Left ventricle myocardium inferior (tissue), 1 donor: Measurements from ENCODE around the gene MINDY1. TPM values are rescaled to one million over a fixed set of nuclear protein-coding genes. Genes with fewer than 3 reads are reported as not detected.

ENCODE experiments used
- DNase-seq: peaks from one replicate; pipeline ENCODE4 v3.0.0-alpha.2; 2020
- H3K27ac ChIP-seq: fragments of 200-600 bp; replicated peaks from 2 replicates; pipeline ENCODE4 v1.8.0; 2021
- H3K27me3 ChIP-seq: fragments of 200-600 bp; 2 replicates; pipeline ENCODE4 v1.8.0; 2021; ENCODE audit warnings: low read depth
- H3K36me3 ChIP-seq: fragments of 200-600 bp; 2 replicates; pipeline ENCODE4 v1.8.0; 2021
- H3K4me1 ChIP-seq: fragments of 200-600 bp; 2 replicates; pipeline ENCODE4 v1.8.0; 2021
- H3K4me3 ChIP-seq: fragments of 200-600 bp; 2 replicates; pipeline ENCODE4 v1.8.0; 2021; ENCODE audit warnings: mild to moderate bottlenecking, moderate library complexity
- H3K9me3 ChIP-seq: fragments of 200-600 bp; replicated peaks from 2 replicates; pipeline ENCODE4 v1.8.0; 2021
- intact Hi-C: fragments of 100-400 bp; cut with micrococcal nuclease; formaldehyde crosslinking; loops from one replicate; pipeline ENCODE4 v1.11.0; 2022
- long read RNA-seq: library from polyadenylated mRNA; unstranded; transcript quantifications from one replicate; pipeline ENCODE4 v2.0.0, GENCODE V29; 2021
- total RNA-seq: library from RNA; stranded (reverse); fragmentation: NEBNext Ultra II Directional; extraction: Animal tissue kit (Norgen Biotek cat#: 25700); gene quantifications from one replicate; pipeline ENCODE4 v1.2.1, GENCODE V29; 2021
- TF ChIP-seq, protein P1 (sequence below): fragments of 200-600 bp; IDR thresholded peaks from 2 replicates; pipeline ENCODE4 v1.8.0; 2021; ENCODE audit warnings: antibody characterized with exemption, mild to moderate bottlenecking, borderline replicate concordance
- donor health status: DM: no; HTN: yes; CAD: no; lungs with severe emphysema.

MINDY1 gene
- 44.3 TPM for total RNA-seq
- long read RNA-seq, partial matches to known transcripts, result 34 of 52 reads
- long read RNA-seq, other reads (novel, unspliced or antisense), result 17 of 52 reads

- peak; percentile 49 for DNase-seq
- no peaks in the 10 kb centered on the region for H3K9me3 ChIP-seq
- peaks cover 93% of the 10 kb centered on the region for H3K4me1 ChIP-seq
- peaks cover 12% of the 10 kb centered on the region for H3K36me3 ChIP-seq
- no peaks in the 10 kb centered on the region for H3K27me3 ChIP-seq
- peak within 1 kb of the TSS; percentile 94 for H3K27ac ChIP-seq
- TF ChIP-seq, protein P1, sequence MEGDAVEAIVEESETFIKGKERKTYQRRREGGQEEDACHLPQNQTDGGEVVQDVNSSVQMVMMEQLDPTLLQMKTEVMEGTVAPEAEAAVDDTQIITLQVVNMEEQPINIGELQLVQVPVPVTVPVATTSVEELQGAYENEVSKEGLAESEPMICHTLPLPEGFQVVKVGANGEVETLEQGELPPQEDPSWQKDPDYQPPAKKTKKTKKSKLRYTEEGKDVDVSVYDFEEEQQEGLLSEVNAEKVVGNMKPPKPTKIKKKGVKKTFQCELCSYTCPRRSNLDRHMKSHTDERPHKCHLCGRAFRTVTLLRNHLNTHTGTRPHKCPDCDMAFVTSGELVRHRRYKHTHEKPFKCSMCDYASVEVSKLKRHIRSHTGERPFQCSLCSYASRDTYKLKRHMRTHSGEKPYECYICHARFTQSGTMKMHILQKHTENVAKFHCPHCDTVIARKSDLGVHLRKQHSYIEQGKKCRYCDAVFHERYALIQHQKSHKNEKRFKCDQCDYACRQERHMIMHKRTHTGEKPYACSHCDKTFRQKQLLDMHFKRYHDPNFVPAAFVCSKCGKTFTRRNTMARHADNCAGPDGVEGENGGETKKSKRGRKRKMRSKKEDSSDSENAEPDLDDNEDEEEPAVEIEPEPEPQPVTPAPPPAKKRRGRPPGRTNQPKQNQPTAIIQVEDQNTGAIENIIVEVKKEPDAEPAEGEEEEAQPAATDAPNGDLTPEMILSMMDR, result peak; percentile 62
- peak within 1 kb of the TSS; percentile 79 for H3K4me3 ChIP-seq
- intact Hi-C loops, result loop anchor here (10.0 kb wide), 1 partner anchor 58 kb away; the partner anchor contains the start of gene MLLT11
These were observed at the start of gene MINDY1 for GRCh38 chr1:151006327-151007052. TSS of gene MINDY1 (minus strand) at chr1:151006902. CDS start at chr1:151002617, 4,285 bp downstream.

- H3K27ac ChIP-seq, result peak overlapping the region; percentile 96
- DNase-seq, result no peak
- H3K4me1 ChIP-seq, result peaks cover 67% of the 10 kb centered on the region
- H3K36me3 ChIP-seq, result peaks cover 49% of the 10 kb centered on the region
- no peaks in the 10 kb centered on the region for H3K9me3 ChIP-seq
- intact Hi-C loops, result no loop called here
- H3K27me3 ChIP-seq, result no peaks in the 10 kb centered on the region
- TF ChIP-seq, protein P1, result no peak
- peak overlapping the region; percentile 92 for H3K4me3 ChIP-seq
These were observed 49.4 kb upstream of the MINDY1 start for GRCh38 chr1:151056149-151056548.

DNA sequence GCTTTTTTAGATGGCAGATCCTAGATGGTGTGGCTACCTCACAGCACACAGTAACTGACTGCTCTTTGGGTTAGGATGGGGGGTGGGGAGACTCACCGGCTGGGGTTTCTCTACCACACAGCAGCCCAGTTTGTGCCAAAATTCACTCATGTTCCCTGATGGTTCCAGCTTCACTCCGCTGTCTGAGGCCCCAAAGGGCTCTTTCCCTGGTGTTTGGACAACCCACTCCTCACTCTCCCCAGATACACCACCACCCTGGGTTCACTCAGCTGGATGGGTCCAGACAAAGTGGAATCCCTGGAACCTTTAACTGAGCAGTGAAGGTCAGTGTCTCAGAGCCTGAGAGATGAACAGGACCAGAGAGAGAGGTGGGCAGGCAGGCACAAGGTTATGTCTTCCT is 48.9 kb upstream of the MINDY1 start:
- TF ChIP-seq, protein P1, result no peak
- Histone ChIP-seq H3K36me3 (peaks cover 49% of the 10 kb centered on the region), H3K4me1 (peaks cover 70% of the 10 kb centered on the region), H3K27me3 (no peaks in the 10 kb centered on the region), H3K27ac (peak overlapping the region; percentile 96), H3K9me3 (no peaks in the 10 kb centered on the region), H3K4me3 (no peak overlapping the region)
- intact Hi-C loops, result no loop called here
- no peak for DNase-seq

GRCh38 chr1:151054971-151055547 is 48.4 kb upstream of the MINDY1 start:
- intact Hi-C loops, result no loop called here
- Histone ChIP-seq H3K4me1 (peaks cover 70% of the 10 kb centered on the region), H3K9me3 (no peaks in the 10 kb centered on the region), H3K36me3 (peaks cover 49% of the 10 kb centered on the region), H3K27me3 (no peaks in the 10 kb centered on the region), H3K27ac (peak overlapping the region; percentile 96), H3K4me3 (no peak overlapping the region)
- TF ChIP-seq, protein P1, result no peak
- no peak for DNase-seq

DNA sequence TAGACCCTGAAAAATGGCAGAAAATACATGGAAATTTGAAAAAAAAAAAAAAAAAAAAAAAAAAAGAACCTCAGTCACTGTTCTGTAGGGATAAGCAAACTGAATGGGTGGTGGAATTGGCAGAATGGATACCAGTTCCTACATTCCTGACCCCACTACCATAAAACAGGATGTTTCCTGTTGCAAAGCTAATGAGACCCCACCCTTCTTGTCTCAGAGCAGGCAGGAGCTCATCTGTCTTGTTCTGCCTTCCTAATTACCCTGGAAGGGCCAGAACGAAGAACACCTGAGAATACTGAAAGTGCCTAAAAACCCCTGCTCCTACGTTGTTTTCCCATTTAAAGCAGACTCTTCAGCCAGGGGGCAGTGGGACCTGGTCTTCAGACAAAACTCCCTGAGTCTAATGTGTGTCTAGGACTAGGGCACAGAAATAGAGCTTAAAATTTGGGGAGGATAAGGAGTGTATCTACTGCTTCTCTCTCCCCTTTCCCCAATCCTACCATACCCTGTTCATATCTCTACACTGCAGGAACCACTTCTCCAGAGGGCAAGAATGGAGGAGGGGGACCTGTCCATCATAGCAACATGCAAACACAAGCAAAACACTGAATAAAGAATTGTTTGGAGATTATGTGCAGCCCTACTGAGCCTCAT is 44.8 kb upstream of the MINDY1 start:
- Histone ChIP-seq H3K27ac (peak overlapping the region; percentile 4), H3K9me3 (no peaks in the 10 kb centered on the region), H3K4me3 (no peak overlapping the region), H3K27me3 (no peaks in the 10 kb centered on the region), H3K4me1 (peaks cover 69% of the 10 kb centered on the region), H3K36me3 (peaks cover 49% of the 10 kb centered on the region)
- TF ChIP-seq, protein P1, result no peak
- no peak for DNase-seq
- intact Hi-C loops, result no loop called here
